WTC11 (cell line): ENCODE data around the gene OR52R1.

ENCODE experiments used
- ETV6 ChIP-seq: sonication (generic); formaldehyde crosslinking; IDR thresholded peaks from 2 replicates; pipeline ENCODE4 v1.8.1; 2022; ENCODE audit warnings: mild to moderate bottlenecking, missing genetic modification reagents
- ZNF121 ChIP-seq: sonication (generic); formaldehyde crosslinking; IDR thresholded peaks from 2 replicates; pipeline ENCODE4 v1.8.0; 2023; ENCODE audit warnings: missing genetic modification reagents

GRCh38 chr11:4851033-4851432 is 46.9 kb upstream of the OR52R1 start:
- TF ChIP-seq ETV6 (CRISPR knock-in tag) (no peak), ZNF121 (CRISPR knock-in tag) (no peak)
